Breast epithelium (tissue), 3 donors: Measurements from ENCODE around the gene NAA11.

Experiments
- POLR2A ChIP-seq: fragments of 450-650 bp; IDR thresholded peaks from one replicate; pipeline ENCODE4 v1.6.1; 2016; ENCODE audit warnings: antibody characterized with exemption, mild to moderate bottlenecking, moderate library complexity
- POLR2AphosphoS5 ChIP-seq, 3 donors: sonication (generic); formaldehyde crosslinking; IDR thresholded peaks; one replicate each; pipeline ENCODE4 v1.6.1; 2017; ENCODE audit warnings: antibody characterized with exemption in 3 of 3
- TF ChIP-seq, protein P1 (sequence below), 3 donors: fragments of 450-650 bp; IDR thresholded peaks; one replicate each; pipeline ENCODE4 v1.5.1; 2016 to 2017; ENCODE audit warnings: antibody characterized with exemption in 3 of 3, mild to moderate bottlenecking in 3 of 3, moderate library complexity in 3 of 3

DNA sequence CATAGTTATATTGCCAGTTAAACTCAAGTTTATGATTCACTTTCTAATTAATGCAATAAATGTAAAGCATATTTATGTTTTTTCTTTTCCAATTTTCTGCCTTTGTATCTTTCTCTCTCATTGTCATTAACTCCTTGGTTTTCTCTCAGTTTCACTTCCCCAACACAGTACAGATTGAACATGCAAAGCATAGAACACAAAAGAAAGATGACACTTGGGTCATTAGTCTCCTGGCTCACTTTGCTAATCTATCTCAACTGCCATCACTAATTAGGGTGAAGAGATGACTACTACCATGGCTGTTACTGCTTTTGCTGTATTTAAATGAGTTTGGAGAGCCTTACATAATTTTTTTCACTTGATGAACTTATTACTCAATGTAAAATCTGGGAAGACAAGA, 12.3 kb upstream of the NAA11 start:
- TF ChIP-seq, protein P1, sequence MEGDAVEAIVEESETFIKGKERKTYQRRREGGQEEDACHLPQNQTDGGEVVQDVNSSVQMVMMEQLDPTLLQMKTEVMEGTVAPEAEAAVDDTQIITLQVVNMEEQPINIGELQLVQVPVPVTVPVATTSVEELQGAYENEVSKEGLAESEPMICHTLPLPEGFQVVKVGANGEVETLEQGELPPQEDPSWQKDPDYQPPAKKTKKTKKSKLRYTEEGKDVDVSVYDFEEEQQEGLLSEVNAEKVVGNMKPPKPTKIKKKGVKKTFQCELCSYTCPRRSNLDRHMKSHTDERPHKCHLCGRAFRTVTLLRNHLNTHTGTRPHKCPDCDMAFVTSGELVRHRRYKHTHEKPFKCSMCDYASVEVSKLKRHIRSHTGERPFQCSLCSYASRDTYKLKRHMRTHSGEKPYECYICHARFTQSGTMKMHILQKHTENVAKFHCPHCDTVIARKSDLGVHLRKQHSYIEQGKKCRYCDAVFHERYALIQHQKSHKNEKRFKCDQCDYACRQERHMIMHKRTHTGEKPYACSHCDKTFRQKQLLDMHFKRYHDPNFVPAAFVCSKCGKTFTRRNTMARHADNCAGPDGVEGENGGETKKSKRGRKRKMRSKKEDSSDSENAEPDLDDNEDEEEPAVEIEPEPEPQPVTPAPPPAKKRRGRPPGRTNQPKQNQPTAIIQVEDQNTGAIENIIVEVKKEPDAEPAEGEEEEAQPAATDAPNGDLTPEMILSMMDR (IDR thresholded peaks at IDR 0.05): no peak
- TF ChIP-seq POLR2A (no peak), POLR2AphosphoS5 (IDR thresholded peaks at IDR 0.05) (no peak)
